SK-N-SH treated with all-trans-retinoic acid at 6 μM for 48 hours (cell line): Measurements from ENCODE around the gene FBLN2.

ENCODE experiments used
- ATAC-seq: fragments of 200-7000 bp; cut with Tn5 transposase; 3 replicates; pipeline ENCODE4 v1.9.1; 2020; ENCODE audit warnings: mild to moderate bottlenecking, moderate library complexity
- ARNTL ChIP-seq: fragments of 450-650 bp; formaldehyde crosslinking; IDR thresholded peaks from 2 replicates; pipeline ENCODE4 v1.5.0; 2020; ENCODE audit warnings: low read depth, mild to moderate bottlenecking, moderate library complexity, borderline replicate concordance
- ESRRG ChIP-seq: fragments of 250-450 bp; sonication (Bioruptor Pico); IDR thresholded peaks from 2 replicates; pipeline ENCODE4 v1.6.1; 2021; ENCODE audit warnings: mild to moderate bottlenecking
- ISL1 ChIP-seq: fragments of 250-450 bp; sonication (Bioruptor Pico); IDR thresholded peaks from 2 replicates; pipeline ENCODE4 v2.1.2; 2022; ENCODE audit warnings: mild to moderate bottlenecking, moderate library complexity
- OSR1 ChIP-seq: fragments of 250-450 bp; sonication (Bioruptor Pico); IDR thresholded peaks from 2 replicates; pipeline ENCODE4 v1.8.0; 2022; ENCODE audit warnings: moderate library complexity, mild to moderate bottlenecking, inconsistent platforms
- PPARA ChIP-seq: fragments of 250-450 bp; sonication (Bioruptor Pico); IDR thresholded peaks from 2 replicates; pipeline ENCODE4 v1.5.0; 2020; ENCODE audit warnings: mild to moderate bottlenecking, borderline replicate concordance
- TCF4 ChIP-seq: fragments of 250-450 bp; sonication (Bioruptor Pico); IDR thresholded peaks from 2 replicates; pipeline ENCODE4 v1.8.0; 2021; ENCODE audit warnings: mild to moderate bottlenecking, moderate library complexity, borderline replicate concordance
- TOX ChIP-seq: fragments of 250-450 bp; sonication (Bioruptor Pico); IDR thresholded peaks from 2 replicates; pipeline ENCODE4 v1.8.0; 2021; ENCODE audit warnings: mild to moderate bottlenecking, moderate library complexity, borderline replicate concordance
- ZC3H10 ChIP-seq: fragments of 250-450 bp; sonication (Bioruptor Pico); IDR thresholded peaks from 2 replicates; pipeline ENCODE4 v1.5.1; 2021; ENCODE audit warnings: mild to moderate bottlenecking, moderate library complexity
- ZFP3 ChIP-seq: fragments of 250-450 bp; sonication (Bioruptor Pico); IDR thresholded peaks from 2 replicates; pipeline ENCODE4 v1.5.0; 2020; ENCODE audit warnings: mild to moderate bottlenecking, moderate library complexity
- ZFP30 ChIP-seq: fragments of 450-650 bp; formaldehyde crosslinking; IDR thresholded peaks from 2 replicates; pipeline ENCODE4 v1.5.0; 2022; ENCODE audit warnings: mild to moderate bottlenecking, moderate library complexity
- ZNF565 ChIP-seq: fragments of 450-650 bp; formaldehyde crosslinking; conservative IDR thresholded peaks from 2 replicates; pipeline ENCODE4 v1.5.0; 2020; ENCODE audit warnings: low read depth, mild to moderate bottlenecking, moderate library complexity
- ZNF70 ChIP-seq: fragments of 450-650 bp; formaldehyde crosslinking; IDR thresholded peaks from 2 replicates; pipeline ENCODE4 v1.5.0; 2020; ENCODE audit warnings: mild to moderate bottlenecking, moderate library complexity
- ZNF8 ChIP-seq: fragments of 450-650 bp; formaldehyde crosslinking; IDR thresholded peaks from 2 replicates; pipeline ENCODE4 v1.5.0; 2020; ENCODE audit warnings: mild to moderate bottlenecking, moderate library complexity
- TF ChIP-seq, protein P1 (sequence below): fragments of 250-450 bp; sonication (Bioruptor Pico); IDR thresholded peaks from 2 replicates; pipeline ENCODE4 v1.8.0; 2020; ENCODE audit warnings: mild to moderate bottlenecking, moderate library complexity, borderline replicate concordance

Gene FBLN2

DNA sequence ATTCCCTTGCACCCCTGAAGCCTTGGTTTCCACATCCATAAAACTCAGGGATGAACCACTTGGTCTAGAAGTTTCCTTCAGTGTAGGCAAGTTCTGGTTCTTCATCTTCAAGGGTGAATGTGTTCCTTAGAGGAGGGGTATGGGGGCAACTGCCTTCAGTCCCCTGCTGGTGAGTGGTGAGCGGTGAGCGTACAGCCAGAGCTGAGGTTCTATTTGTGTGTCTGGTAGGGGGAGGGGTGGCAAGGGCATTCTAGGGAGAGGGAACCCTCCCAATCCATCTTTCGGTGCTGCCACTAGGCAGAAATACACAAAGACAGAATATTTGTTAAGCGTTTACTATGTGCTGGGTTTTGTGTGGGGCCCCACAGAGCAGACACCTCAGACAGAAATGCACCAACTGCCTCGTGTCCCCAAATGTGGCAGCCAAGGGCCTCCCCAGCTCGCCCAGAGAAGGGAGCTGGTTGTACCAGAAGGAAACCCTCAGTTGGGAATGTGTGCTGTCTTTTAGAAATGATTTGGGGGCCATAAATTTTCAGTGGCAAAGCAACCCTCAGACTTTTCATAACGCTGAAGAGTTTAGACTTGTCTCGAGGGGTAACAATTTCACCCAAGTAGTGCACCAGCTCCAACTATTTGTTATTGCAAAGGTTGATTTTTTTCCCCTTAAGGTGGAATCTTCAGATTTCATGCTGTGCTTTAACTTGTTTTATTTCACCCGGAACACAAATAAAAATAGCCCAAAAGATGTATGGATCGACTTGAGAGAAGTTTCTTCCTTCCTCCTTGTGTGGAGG lies 137.6 kb downstream of the FBLN2 start:
- no peak for TF ChIP-seq ZNF8 (CRISPR knock-in tag)
- TF ChIP-seq, protein P1, sequence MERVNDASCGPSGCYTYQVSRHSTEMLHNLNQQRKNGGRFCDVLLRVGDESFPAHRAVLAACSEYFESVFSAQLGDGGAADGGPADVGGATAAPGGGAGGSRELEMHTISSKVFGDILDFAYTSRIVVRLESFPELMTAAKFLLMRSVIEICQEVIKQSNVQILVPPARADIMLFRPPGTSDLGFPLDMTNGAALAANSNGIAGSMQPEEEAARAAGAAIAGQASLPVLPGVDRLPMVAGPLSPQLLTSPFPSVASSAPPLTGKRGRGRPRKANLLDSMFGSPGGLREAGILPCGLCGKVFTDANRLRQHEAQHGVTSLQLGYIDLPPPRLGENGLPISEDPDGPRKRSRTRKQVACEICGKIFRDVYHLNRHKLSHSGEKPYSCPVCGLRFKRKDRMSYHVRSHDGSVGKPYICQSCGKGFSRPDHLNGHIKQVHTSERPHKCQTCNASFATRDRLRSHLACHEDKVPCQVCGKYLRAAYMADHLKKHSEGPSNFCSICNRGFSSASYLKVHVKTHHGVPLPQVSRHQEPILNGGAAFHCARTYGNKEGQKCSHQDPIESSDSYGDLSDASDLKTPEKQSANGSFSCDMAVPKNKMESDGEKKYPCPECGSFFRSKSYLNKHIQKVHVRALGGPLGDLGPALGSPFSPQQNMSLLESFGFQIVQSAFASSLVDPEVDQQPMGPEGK (CRISPR knock-in tag): no peak
- no peak for TF ChIP-seq TOX (CRISPR knock-in tag)
- TF ChIP-seq ISL1: no peak
- no peak for TF ChIP-seq ZNF70 (CRISPR knock-in tag)
- no peak for TF ChIP-seq ZFP30
- TF ChIP-seq ESRRG (CRISPR knock-in tag): no peak
- TF ChIP-seq OSR1 (CRISPR knock-in tag): no peak
- TF ChIP-seq ZNF565: no peak
- no peak for ATAC-seq

DNA sequence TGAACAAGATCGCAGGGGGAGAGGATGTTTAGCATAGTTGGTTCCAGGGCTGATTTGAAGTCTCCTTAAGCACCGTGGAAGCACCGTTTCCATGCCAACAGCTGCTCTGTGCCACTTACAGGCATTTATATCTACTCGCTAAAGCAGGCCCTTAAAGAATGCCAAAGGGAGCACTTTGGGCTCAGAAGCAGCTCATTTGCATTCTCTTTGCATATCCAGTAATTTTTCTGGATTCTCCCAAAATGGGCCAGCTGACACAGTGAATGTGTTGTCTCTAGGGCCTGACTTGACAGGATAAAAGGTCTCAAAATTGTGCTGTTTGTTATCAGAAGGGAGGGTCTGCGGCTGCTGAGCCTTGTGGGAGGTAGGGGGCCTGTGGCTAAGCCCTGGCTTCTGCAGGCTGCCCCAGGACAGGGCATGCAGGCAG lies 138.6 kb downstream of the FBLN2 start:
- TF ChIP-seq ZNF70 (CRISPR knock-in tag) (no peak), ZC3H10 (no peak), ZFP3 (CRISPR knock-in tag) (no peak), ISL1 (no peak), ARNTL (no peak), ZFP30 (no peak), ZNF8 (CRISPR knock-in tag) (no peak), TOX (CRISPR knock-in tag) (no peak), PPARA (no peak), TCF4 (CRISPR knock-in tag) (no peak)
- TF ChIP-seq, protein P1 (CRISPR knock-in tag): no peak
- no peak for ATAC-seq
